Small intestine (tissue), 7 donors: ENCODE measurements around the gene LUC7L. TPM values are rescaled to one million over a fixed set of nuclear protein-coding genes. Genes with fewer than 3 reads are reported as not detected.
"Not testable (repeated sequence)": the region's sequence is repeated elsewhere in the genome, so short reads cannot be mapped to it uniquely, and the experiment has no call there.

Source experiments
- DNase-seq, 2 donors: peaks; one replicate each; pipeline versions ENCODE4 v3.0.0 to v3.0.0-alpha.2; 2013
- FAIRE-seq: peaks from 2 replicates; lab custom pipeline; 2012; peaks lifted over from hg19 to GRCh38; lab: Jason Lieb, UNC
- H3K27ac ChIP-seq, 3 donors: one replicate each; pipeline ENCODE4 v1.5.1; 2013; ENCODE audit warnings: low read length in 2 of 3, mild to moderate bottlenecking in 2 of 3, control low read depth in 1 of 3, inconsistent platforms in 1 of 3, low read depth in 1 of 3, moderate library complexity in 1 of 3
- H3K27me3 ChIP-seq, 3 donors: one replicate each; pipeline ENCODE4 v1.6.1; 2013; ENCODE audit warnings: low read length in 3 of 3, inconsistent platforms in 1 of 3; ENCODE audit not compliant: control insufficient read depth in 3 of 3, insufficient read depth in 3 of 3
- H3K36me3 ChIP-seq, 3 donors: one replicate each; pipeline ENCODE4 v1.6.1; 2013; ENCODE audit warnings: low read length in 3 of 3, inconsistent platforms in 1 of 3, low read depth in 1 of 3, mild to moderate bottlenecking in 1 of 3, moderate library complexity in 1 of 3; ENCODE audit not compliant: control insufficient read depth in 3 of 3, insufficient read depth in 2 of 3
- H3K4me1 ChIP-seq, 3 donors: one replicate each; pipeline ENCODE4 v1.6.1; 2013; ENCODE audit warnings: low read length in 2 of 3, inconsistent platforms in 1 of 3, low read depth in 1 of 3, mild to moderate bottlenecking in 1 of 3, moderate library complexity in 1 of 3; ENCODE audit not compliant: control insufficient read depth in 3 of 3, insufficient read depth in 2 of 3
- H3K4me3 ChIP-seq, 3 donors: one replicate each; pipeline ENCODE4 v1.5.1; 2013; ENCODE audit warnings: low read length in 3 of 3, control low read depth in 1 of 3, inconsistent platforms in 1 of 3, low read depth in 1 of 3, mild to moderate bottlenecking in 1 of 3, moderate library complexity in 1 of 3
- H3K9me3 ChIP-seq, 2 donors: one replicate each; pipeline ENCODE4 v1.6.1; 2013; ENCODE audit warnings: low read depth in 1 of 2, low read length in 1 of 2; ENCODE audit not compliant: control insufficient read depth in 2 of 2, insufficient read depth in 1 of 2
- WGBS, 3 donors: extraction: QIAGEN DNeasy Blood & Tissue Kit; methylation state at CpG; one replicate each; pipeline ENCODE4 v1.1.7; 2013; 5-methylcytosine and 5-hydroxymethylcytosine counted together
- polyA plus RNA-seq, 4 donors: library from polyadenylated mRNA; stranded (reverse) in 3 of 4; unstranded in 1 of 4; fragments of 200-250 nt in 3 of 4; fragments of 120-200 nt in 1 of 4; gene quantifications; one replicate each; pipeline versions ENCODE4 v1.2.1 to v1.2.3, GENCODE V29; 2013
- donor health status: healthy with polysubstance abuse.
- donor health status: control.
- donor health status: control.
- donor health status: Bipolar disorder and iron deficiency.
- donor health status: healthy.

The LUC7L gene
- polyA plus RNA-seq, 4 donors: 56.6 to 136 (median 94.9) TPM

- H3K4me1 ChIP-seq, H3K9me3 ChIP-seq, FAIRE-seq, H3K27ac ChIP-seq, H3K36me3 ChIP-seq, H3K4me3 ChIP-seq, DNase-seq: not testable (repeated sequence)
- 8 to 17% (median 9%) methylated on average over 11 to 32 of the region's 44 CpGs for WGBS, 3 donors
- H3K27me3 ChIP-seq: peaks cover 4 to 61% (median 26%) of the 10 kb centered on the region in 3 donors
Measured at GRCh38 chr16:173211-173854, 55.9 kb downstream of the LUC7L start.

- no CpG with 5 or more reads among the region's 74 CpGs for WGBS, 3 donors
- peaks cover 4 to 61% (median 26%) of the 10 kb centered on the region in 3 donors for H3K27me3 ChIP-seq
Measured at GRCh38 chr16:172374-172941, 56.8 kb downstream of the LUC7L start, which contains the start of gene HBA2. HBA2 (plus strand) TSS chr16:172876; CDS start chr16:172913, 37 bp downstream.

GRCh38 chr16:170788-171187 is 58.5 kb downstream of the LUC7L start:
- FAIRE-seq (no peak), DNase-seq (no peak)
- Histone ChIP-seq H3K27ac (no peak overlapping the region), H3K27me3 (peaks cover 5 to 70% (median 36%) of the 10 kb centered on the region in 3 donors), H3K9me3 (no peaks in the 10 kb centered on the region), H3K4me1 (peaks cover 0 to 2% (median 0%) of the 10 kb centered on the region in 3 donors), H3K36me3 (no peaks in the 10 kb centered on the region), H3K4me3 (no peak overlapping the region)
- 29 to 56% (median 50%) methylated on average over 1 of the region's 1 CpG for WGBS, 3 donors

More at GRCh38 chr16:172374-172941, 56.8 kb downstream of the LUC7L start, which contains the start of gene HBA2:
- H3K4me3 ChIP-seq, H3K36me3 ChIP-seq, H3K27ac ChIP-seq, DNase-seq, FAIRE-seq, H3K4me1 ChIP-seq, H3K9me3 ChIP-seq: not testable (repeated sequence)

GRCh38 chr16:170088-170507 is 59.2 kb downstream of the LUC7L start:
- peaks cover 5 to 71% (median 36%) of the 10 kb centered on the region in 3 donors for H3K27me3 ChIP-seq
- FAIRE-seq, H3K36me3 ChIP-seq, DNase-seq, H3K4me3 ChIP-seq, H3K27ac ChIP-seq, H3K9me3 ChIP-seq, H3K4me1 ChIP-seq: not testable (repeated sequence)
- 2 to 7% (median 4%) methylated on average over 5 of the region's 5 CpGs for WGBS, 3 donors

- 26 to 31% (median 27%) methylated on average over 3 of the region's 3 CpGs for WGBS, 3 donors
Measured at GRCh38 chr16:169014-169413, 60.2 kb downstream of the LUC7L start.

GRCh38 chr16:168424-168823 is 60.8 kb downstream of the LUC7L start:
- Histone ChIP-seq H3K36me3 (no peaks in the 10 kb centered on the region), H3K27ac (no peak overlapping the region), H3K4me3 (no peak overlapping the region), H3K4me1 (peaks cover 0 to 6% (median 3%) of the 10 kb centered on the region in 3 donors), H3K9me3 (no peaks in the 10 kb centered on the region), H3K27me3 (peaks cover 5 to 63% (median 36%) of the 10 kb centered on the region in 3 donors)
- FAIRE-seq (no peak), DNase-seq (no peak)
- WGBS, 3 donors: 41 to 68% (median 61%) methylated on average over 5 to 6 of the region's 6 CpGs

More at GRCh38 chr16:169014-169413, 60.2 kb downstream of the LUC7L start:
- Histone ChIP-seq H3K27ac (no peak overlapping the region), H3K27me3 (peaks cover 5 to 65% (median 36%) of the 10 kb centered on the region in 3 donors), H3K4me1 (peaks cover 0 to 6% (median 3%) of the 10 kb centered on the region in 3 donors), H3K36me3 (no peaks in the 10 kb centered on the region), H3K4me3 (no peak overlapping the region), H3K9me3 (no peaks in the 10 kb centered on the region)
- DNase-seq: no peak
- FAIRE-seq: no peak

GRCh38 chr16:167122-167690 is 62.0 kb downstream of the LUC7L start:
- H3K4me3 ChIP-seq: no peak overlapping the region
- H3K4me1 ChIP-seq: peaks cover 0 to 6% (median 3%) of the 10 kb centered on the region in 3 donors
- DNase-seq (no peak), FAIRE-seq (no peak)
- no peaks in the 10 kb centered on the region for H3K9me3 ChIP-seq
- H3K27ac ChIP-seq: no peak overlapping the region
- no peaks in the 10 kb centered on the region for H3K36me3 ChIP-seq
- peaks cover 5 to 61% (median 34%) of the 10 kb centered on the region in 3 donors for H3K27me3 ChIP-seq
- 9 to 18% (median 10%) methylated on average over 10 to 11 of the region's 11 CpGs for WGBS, 3 donors

GRCh38 chr16:166375-167121 is 62.7 kb downstream of the LUC7L start:
- no peak for DNase-seq
- peaks cover 0 to 6% (median 3%) of the 10 kb centered on the region in 3 donors for H3K4me1 ChIP-seq
- FAIRE-seq: no peak
- H3K27ac ChIP-seq: no peak overlapping the region
- H3K4me3 ChIP-seq: no peak overlapping the region
- H3K27me3 ChIP-seq: peaks cover 5 to 58% (median 34%) of the 10 kb centered on the region in 3 donors
- WGBS, 3 donors: 5 to 6% (median 5%) methylated on average over 42 to 45 of the region's 45 CpGs
- H3K9me3 ChIP-seq: no peaks in the 10 kb centered on the region
- H3K36me3 ChIP-seq: no peaks in the 10 kb centered on the region
